Prostate gland (tissue), 2 donors: Measurements from ENCODE around the gene ADGRL3.

Experiments
- CTCF ChIP-seq, 4 experiments: fragments of 200-600 bp in 2 of 4; fragments of 450-650 bp in 2 of 4; sonication (generic) in 2 of 4; IDR thresholded peaks; 1 replicate in 3 of 4; 2 replicates in 1 of 4; pipeline ENCODE4 v1.5.1; 2016 to 2019; ENCODE audit warnings: antibody characterized with exemption in 4 of 4, mild to moderate bottlenecking in 2 of 4, moderate library complexity in 2 of 4
- POLR2A ChIP-seq: fragments of 450-650 bp; IDR thresholded peaks from one replicate; pipeline ENCODE4 v1.6.1; 2016; ENCODE audit warnings: antibody characterized with exemption, mild to moderate bottlenecking

- TF ChIP-seq POLR2A, result no peak
- no peak for TF ChIP-seq CTCF (IDR thresholded peaks at IDR 0.05)
These were observed 858.4 kb downstream of the ADGRL3 start for GRCh38 chr4:62058571-62058970.
